ENCODE data around the gene LRCH3.

The LRCH3 gene

DNA sequence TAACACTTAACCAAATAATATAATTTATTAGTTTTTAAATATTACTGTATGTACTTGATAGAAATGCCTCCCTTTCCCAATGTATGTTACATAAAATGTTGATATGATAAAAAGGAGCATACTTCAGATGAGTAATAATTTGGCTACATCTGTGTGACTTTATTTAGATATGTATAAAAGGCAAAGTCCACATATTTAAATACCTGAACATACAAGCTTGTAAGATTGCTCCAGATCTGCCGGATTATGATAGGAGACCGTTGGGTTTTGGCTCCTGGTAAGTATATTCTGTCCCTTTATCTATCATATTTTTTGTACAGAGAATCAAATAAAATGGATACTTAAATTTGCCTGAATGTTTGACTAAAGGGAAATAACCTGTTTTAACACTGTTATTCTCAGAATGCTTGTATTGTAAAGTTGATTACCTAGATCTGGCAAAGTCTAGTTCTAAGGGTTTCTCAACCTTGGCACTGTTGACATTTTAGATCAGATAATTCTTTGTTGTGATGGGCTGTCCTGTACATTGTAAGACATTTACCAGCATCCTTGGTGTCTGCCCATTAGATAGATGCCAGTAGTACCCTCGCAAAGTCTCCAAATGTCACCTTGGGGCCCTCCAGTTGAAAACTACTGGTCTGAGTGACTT is 38.5 kb downstream of the LRCH3 start:
- Histone ChIP-seq H2AK5ac (ENCODE audit: low read length) (no peak overlapping the region), H3K4me3 (ENCODE audit: low read depth, low read length) (no peak overlapping the region), H3K79me2 (ENCODE audit: control insufficient read depth, insufficient read depth, low read length, poor library complexity) (no peaks in the 10 kb centered on the region), H3K27me3 (ENCODE audit: insufficient read depth, low read length) (no peaks in the 10 kb centered on the region), H2BK120ac (ENCODE audit: insufficient read depth, low read length, poor library complexity) (no peak overlapping the region), H2AFZ (ENCODE audit: insufficient read depth, low read length, poor library complexity) (no peak overlapping the region), H3K27ac (ENCODE audit: low read depth, low read length) (no peak overlapping the region), H3K9ac (ENCODE audit: low read length) (no peak overlapping the region), H2BK12ac (ENCODE audit: low read length) (no peak overlapping the region), H2BK5ac (ENCODE audit: low read depth, low read length, poor library complexity) (no peak overlapping the region), H3K79me1 (ENCODE audit: low read length) (no peaks in the 10 kb centered on the region), H3K4me1 (ENCODE audit: control insufficient read depth in 1 of 2, insufficient read depth in 2 of 2, low read length in 2 of 2) (no peaks in the 10 kb centered on the region), H3K9me3 (ENCODE audit: insufficient read depth, low read depth, low read length) (no peaks in the 10 kb centered on the region), H3K36me3 (ENCODE audit: control insufficient read depth in 1 of 2, insufficient read depth in 2 of 2, low read length in 2 of 2) (peaks cover 14 to 22% of the 10 kb centered on the region in 2 experiments), H3K4me2 (ENCODE audit: low read length) (no peak overlapping the region), H4K91ac (ENCODE audit: low read depth, low read length) (no peak overlapping the region), H4K8ac (ENCODE audit: low read depth, low read length) (no peak overlapping the region), H3K18ac (ENCODE audit: low read length) (no peak overlapping the region), H4K12ac (ENCODE audit: low read depth, low read length) (no peak overlapping the region), H3K4ac (ENCODE audit: low read depth, low read length) (no peak overlapping the region), H3K23ac (ENCODE audit: low read length) (no peak overlapping the region), H3K14ac (ENCODE audit: low read length) (no peak overlapping the region)
- DNase-seq: no peak
- WGBS (ENCODE audit: extremely low coverage, insufficient coverage, insufficient read length): no CpG with 5 or more reads among the region's 3 CpGs

DNA sequence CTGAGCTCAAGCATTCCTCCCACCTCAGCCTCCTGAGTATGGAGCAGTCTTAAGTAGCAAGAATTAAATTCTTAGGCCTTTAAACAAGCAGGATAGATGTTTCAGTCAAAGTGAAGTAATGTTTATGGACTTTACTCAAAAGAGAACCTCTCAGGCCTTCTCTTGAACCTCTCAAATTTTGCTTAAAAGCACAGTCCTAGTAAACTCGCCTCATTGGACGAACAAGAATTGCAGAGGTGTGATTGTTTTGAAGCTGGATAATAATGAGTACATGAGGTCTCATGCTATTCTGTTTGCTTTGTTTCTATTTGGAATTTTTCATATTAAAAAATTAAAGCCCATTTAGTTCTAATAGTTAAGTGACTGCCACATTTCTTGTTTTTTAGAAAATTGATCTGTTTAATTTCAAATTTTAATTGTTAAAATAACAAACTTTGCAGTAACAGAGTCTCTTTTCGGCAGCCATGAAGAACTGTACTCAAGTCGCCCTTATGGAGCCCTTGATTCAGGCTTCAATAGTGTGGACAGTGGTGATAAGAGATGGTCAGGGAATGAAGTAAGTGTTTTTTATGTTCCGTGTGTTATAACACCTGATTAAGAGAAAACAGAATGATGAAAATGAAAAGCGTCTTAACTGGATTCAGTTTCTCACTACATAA is 39.4 kb downstream of the LRCH3 start:
- H3K18ac ChIP-seq (ENCODE audit: low read length): no peak overlapping the region
- H3K4me1 ChIP-seq (ENCODE audit: control insufficient read depth in 1 of 2, insufficient read depth in 2 of 2, low read length in 2 of 2): no peaks in the 10 kb centered on the region
- no CpG with 5 or more reads among the region's 6 CpGs for WGBS (ENCODE audit: extremely low coverage, insufficient coverage, insufficient read length)
- H3K36me3 ChIP-seq (ENCODE audit: control insufficient read depth in 1 of 2, insufficient read depth in 2 of 2, low read length in 2 of 2): peaks cover 20 to 22% of the 10 kb centered on the region in 2 experiments
- H3K9ac ChIP-seq (ENCODE audit: low read length): no peak overlapping the region
- no peak overlapping the region for H2BK120ac ChIP-seq (ENCODE audit: insufficient read depth, low read length, poor library complexity)
- no peak overlapping the region for H4K8ac ChIP-seq (ENCODE audit: low read depth, low read length)
- H2AK5ac ChIP-seq (ENCODE audit: low read length): no peak overlapping the region
- H3K9me3 ChIP-seq (ENCODE audit: insufficient read depth, low read depth, low read length): no peaks in the 10 kb centered on the region
- H2AFZ ChIP-seq (ENCODE audit: insufficient read depth, low read length, poor library complexity): no peak overlapping the region
- H3K79me2 ChIP-seq (ENCODE audit: control insufficient read depth, insufficient read depth, low read length, poor library complexity): no peaks in the 10 kb centered on the region
- no peak overlapping the region for H3K23ac ChIP-seq (ENCODE audit: low read length)
- no peak overlapping the region for H3K4ac ChIP-seq (ENCODE audit: low read depth, low read length)
- no peak overlapping the region for H2BK12ac ChIP-seq (ENCODE audit: low read length)
- H2BK5ac ChIP-seq (ENCODE audit: low read depth, low read length, poor library complexity): no peak overlapping the region
- no peak overlapping the region for H4K12ac ChIP-seq (ENCODE audit: low read depth, low read length)
- no peak overlapping the region for H3K27ac ChIP-seq (ENCODE audit: low read depth, low read length)
- no peak overlapping the region for H4K91ac ChIP-seq (ENCODE audit: low read depth, low read length)
- DNase-seq: no peak
- H3K79me1 ChIP-seq (ENCODE audit: low read length): no peaks in the 10 kb centered on the region
- no peak overlapping the region for H3K4me2 ChIP-seq (ENCODE audit: low read length)
- H3K27me3 ChIP-seq (ENCODE audit: insufficient read depth, low read length): no peaks in the 10 kb centered on the region
- H3K4me3 ChIP-seq (ENCODE audit: low read depth, low read length): no peak overlapping the region
- no peak overlapping the region for H3K14ac ChIP-seq (ENCODE audit: low read length)

DNA sequence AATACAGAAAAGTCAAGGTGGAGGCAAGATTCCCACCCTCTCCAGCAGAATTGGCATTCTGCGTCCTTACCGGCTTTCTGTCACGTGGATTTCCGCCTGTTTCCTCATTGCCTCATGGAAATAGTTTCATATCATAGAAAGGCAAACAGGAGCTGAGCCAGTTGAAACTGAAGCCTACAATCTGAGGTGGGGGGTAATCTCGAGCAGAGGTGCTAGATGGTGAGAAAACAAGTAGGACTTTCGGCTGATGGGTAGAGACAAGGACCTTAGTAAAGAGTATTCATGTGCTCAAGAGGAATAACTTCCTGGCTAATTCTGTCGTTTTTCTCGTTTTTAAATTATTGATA is 39.9 kb downstream of the LRCH3 start:
- no peaks in the 10 kb centered on the region for H3K79me1 ChIP-seq (ENCODE audit: low read length)
- no peak overlapping the region for H3K23ac ChIP-seq (ENCODE audit: low read length)
- H3K79me2 ChIP-seq (ENCODE audit: control insufficient read depth, insufficient read depth, low read length, poor library complexity): no peaks in the 10 kb centered on the region
- no peak overlapping the region for H3K14ac ChIP-seq (ENCODE audit: low read length)
- H3K9me3 ChIP-seq (ENCODE audit: insufficient read depth, low read depth, low read length): no peaks in the 10 kb centered on the region
- WGBS (ENCODE audit: extremely low coverage, insufficient coverage, insufficient read length): no CpG with 5 or more reads among the region's 8 CpGs
- no peak overlapping the region for H3K27ac ChIP-seq (ENCODE audit: low read depth, low read length)
- H3K4me3 ChIP-seq (ENCODE audit: low read depth, low read length): no peak overlapping the region
- H3K18ac ChIP-seq (ENCODE audit: low read length): no peak overlapping the region
- peaks cover 22 to 24% of the 10 kb centered on the region in 2 experiments for H3K36me3 ChIP-seq (ENCODE audit: control insufficient read depth in 1 of 2, insufficient read depth in 2 of 2, low read length in 2 of 2)
- H3K4me1 ChIP-seq (ENCODE audit: control insufficient read depth in 1 of 2, insufficient read depth in 2 of 2, low read length in 2 of 2): no peaks in the 10 kb centered on the region
- no peak overlapping the region for H2AK5ac ChIP-seq (ENCODE audit: low read length)
- H4K12ac ChIP-seq (ENCODE audit: low read depth, low read length): no peak overlapping the region
- H2BK5ac ChIP-seq (ENCODE audit: low read depth, low read length, poor library complexity): no peak overlapping the region
- H3K9ac ChIP-seq (ENCODE audit: low read length): no peak overlapping the region
- H3K4me2 ChIP-seq (ENCODE audit: low read length): no peak overlapping the region
- no peak overlapping the region for H3K4ac ChIP-seq (ENCODE audit: low read depth, low read length)
- no peak overlapping the region for H2AFZ ChIP-seq (ENCODE audit: insufficient read depth, low read length, poor library complexity)
- H2BK12ac ChIP-seq (ENCODE audit: low read length): no peak overlapping the region
- H3K27me3 ChIP-seq (ENCODE audit: insufficient read depth, low read length): no peaks in the 10 kb centered on the region
- no peak overlapping the region for H2BK120ac ChIP-seq (ENCODE audit: insufficient read depth, low read length, poor library complexity)
- no peak overlapping the region for H4K91ac ChIP-seq (ENCODE audit: low read depth, low read length)
- DNase-seq: no peak
- no peak overlapping the region for H4K8ac ChIP-seq (ENCODE audit: low read depth, low read length)

DNA sequence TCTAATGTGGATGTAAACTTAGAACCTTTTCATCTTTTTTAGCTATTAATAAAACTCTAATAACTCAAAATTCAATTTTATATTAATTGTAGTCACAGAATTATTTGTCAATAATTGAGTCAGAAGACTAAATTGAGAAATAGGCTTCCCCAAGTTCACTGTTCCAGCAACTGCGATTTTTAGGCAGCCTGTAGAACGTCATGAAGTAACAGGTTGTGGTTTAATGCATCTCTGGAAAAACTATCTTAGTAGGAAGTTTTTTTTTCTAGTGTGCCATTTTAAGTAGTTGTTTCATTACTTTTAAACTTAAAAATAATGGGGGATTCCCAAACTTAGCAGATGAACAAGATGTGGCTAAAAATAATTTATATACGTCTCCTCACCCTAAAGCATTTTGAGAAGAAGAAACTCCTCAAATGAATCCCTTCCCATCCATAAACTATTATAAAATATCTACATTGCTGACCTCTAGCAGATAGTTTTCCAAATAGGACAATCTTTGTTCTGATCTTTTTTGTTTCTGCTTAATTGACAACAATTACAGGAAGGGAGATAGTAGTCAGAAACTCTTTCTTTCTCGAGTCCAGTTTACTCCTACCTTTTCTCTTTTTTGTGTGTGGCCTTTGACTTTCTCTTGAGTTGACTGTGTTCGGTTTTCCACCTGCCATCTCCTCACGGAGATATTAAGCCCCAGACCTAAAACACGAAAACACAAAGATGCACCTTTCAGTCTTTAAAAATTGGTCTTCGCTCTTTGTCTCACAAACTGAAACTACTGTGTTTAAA is 43.1 kb downstream of the LRCH3 start:
- no peaks in the 10 kb centered on the region for H3K9me3 ChIP-seq (ENCODE audit: insufficient read depth, low read depth, low read length)
- H3K4me2 ChIP-seq (ENCODE audit: low read length): no peak overlapping the region
- no peak overlapping the region for H3K4me3 ChIP-seq (ENCODE audit: low read depth, low read length)
- H2BK120ac ChIP-seq (ENCODE audit: insufficient read depth, low read length, poor library complexity): no peak overlapping the region
- H2AFZ ChIP-seq (ENCODE audit: insufficient read depth, low read length, poor library complexity): no peak overlapping the region
- H3K23ac ChIP-seq (ENCODE audit: low read length): no peak overlapping the region
- H3K9ac ChIP-seq (ENCODE audit: low read length): no peak overlapping the region
- H2BK5ac ChIP-seq (ENCODE audit: low read depth, low read length, poor library complexity): no peak overlapping the region
- H3K27me3 ChIP-seq (ENCODE audit: insufficient read depth, low read length): no peaks in the 10 kb centered on the region
- no peak overlapping the region for H2AK5ac ChIP-seq (ENCODE audit: low read length)
- no peak overlapping the region for H3K27ac ChIP-seq (ENCODE audit: low read depth, low read length)
- H4K12ac ChIP-seq (ENCODE audit: low read depth, low read length): no peak overlapping the region
- H4K91ac ChIP-seq (ENCODE audit: low read depth, low read length): no peak overlapping the region
- H3K79me2 ChIP-seq (ENCODE audit: control insufficient read depth, insufficient read depth, low read length, poor library complexity): no peaks in the 10 kb centered on the region
- DNase-seq: no peak
- no peak overlapping the region for H3K18ac ChIP-seq (ENCODE audit: low read length)
- no peaks in the 10 kb centered on the region for H3K79me1 ChIP-seq (ENCODE audit: low read length)
- H3K36me3 ChIP-seq (ENCODE audit: control insufficient read depth in 1 of 2, insufficient read depth in 2 of 2, low read length in 2 of 2): peaks cover 19 to 20% of the 10 kb centered on the region in 2 experiments
- no peak overlapping the region for H4K8ac ChIP-seq (ENCODE audit: low read depth, low read length)
- no peak overlapping the region for H3K14ac ChIP-seq (ENCODE audit: low read length)
- H3K4ac ChIP-seq (ENCODE audit: low read depth, low read length): no peak overlapping the region
- WGBS (ENCODE audit: extremely low coverage, insufficient coverage, insufficient read length): no CpG with 5 or more reads among the region's 8 CpGs
- H3K4me1 ChIP-seq (ENCODE audit: control insufficient read depth in 1 of 2, insufficient read depth in 2 of 2, low read length in 2 of 2): no peaks in the 10 kb centered on the region
- H2BK12ac ChIP-seq (ENCODE audit: low read length): no peak overlapping the region

All from trophoblast cell (in vitro differentiated cells and primary cell).